Ectodermal cell (in vitro differentiated cells): ENCODE results near the gene LRRFIP2.
"Not testable (repeated sequence)": the region's sequence is repeated elsewhere in the genome, so short reads cannot be mapped to it uniquely, and the experiment has no call there.

ENCODE experiments used
- H3K27ac ChIP-seq: 2 replicates; pipeline ENCODE4 v1.7.0; 2013; ENCODE audit warnings: mild to moderate bottlenecking, low read depth, low read length; ENCODE audit not compliant: insufficient read depth, poor library complexity, severe bottlenecking
- H3K27me3 ChIP-seq: 2 replicates; pipeline ENCODE4 v1.7.0; 2013; ENCODE audit warnings: mild to moderate bottlenecking, low read length; ENCODE audit not compliant: insufficient read depth, control insufficient read depth, poor library complexity, severe bottlenecking
- H3K36me3 ChIP-seq: one replicate; pipeline ENCODE4 v1.7.0; 2013; ENCODE audit warnings: low read length; ENCODE audit not compliant: control insufficient read depth, insufficient read depth
- H3K4me1 ChIP-seq: one replicate; pipeline ENCODE4 v1.7.0; 2013; ENCODE audit warnings: low read length; ENCODE audit not compliant: control insufficient read depth, insufficient read depth
- H3K4me3 ChIP-seq: 2 replicates; pipeline ENCODE4 v1.7.0; 2013; ENCODE audit warnings: low read depth, low read length, control low read depth; ENCODE audit not compliant: insufficient read depth
- H3K9me3 ChIP-seq: 2 replicates; pipeline ENCODE4 v1.7.0; 2013; ENCODE audit warnings: mild to moderate bottlenecking, low read length, moderate library complexity; ENCODE audit not compliant: control insufficient read depth
- WGBS, 2 experiments: methylation state at CpG; one replicate each; pipeline ENCODE4 v1.1.7; 2013; ENCODE audit warnings: missing lambda C conversion rate in 2 of 2; 5-methylcytosine and 5-hydroxymethylcytosine counted together

The LRRFIP2 gene

DNA sequence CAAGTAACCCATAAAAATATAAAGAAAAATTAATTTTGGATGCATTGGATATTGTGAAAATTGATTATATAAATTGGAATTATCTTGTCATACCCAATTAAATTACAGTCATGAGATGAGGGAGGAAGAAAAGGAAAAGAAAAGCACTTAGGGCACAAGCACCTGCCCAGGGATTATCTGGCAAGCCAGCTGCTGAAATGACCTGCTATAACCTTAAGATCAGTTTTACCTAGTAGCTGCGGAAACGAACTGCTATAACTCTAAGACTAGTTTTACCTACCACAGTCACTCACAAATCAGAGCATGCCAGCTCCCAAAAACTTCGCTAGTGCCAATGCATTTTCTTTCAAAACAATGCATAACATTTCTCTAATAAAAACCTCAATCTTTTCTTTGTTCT is 26.2 kb downstream of the LRRFIP2 start:
- 92 to 93% methylated on average over 3 of the region's 3 CpGs for WGBS, 2 experiments
- Histone ChIP-seq H3K4me3 (no peak overlapping the region), H3K27ac (no peak overlapping the region), H3K36me3 (peaks cover 3% of the 10 kb centered on the region), H3K9me3 (no peaks in the 10 kb centered on the region), H3K4me1 (no peaks in the 10 kb centered on the region), H3K27me3 (no peaks in the 10 kb centered on the region)

DNA sequence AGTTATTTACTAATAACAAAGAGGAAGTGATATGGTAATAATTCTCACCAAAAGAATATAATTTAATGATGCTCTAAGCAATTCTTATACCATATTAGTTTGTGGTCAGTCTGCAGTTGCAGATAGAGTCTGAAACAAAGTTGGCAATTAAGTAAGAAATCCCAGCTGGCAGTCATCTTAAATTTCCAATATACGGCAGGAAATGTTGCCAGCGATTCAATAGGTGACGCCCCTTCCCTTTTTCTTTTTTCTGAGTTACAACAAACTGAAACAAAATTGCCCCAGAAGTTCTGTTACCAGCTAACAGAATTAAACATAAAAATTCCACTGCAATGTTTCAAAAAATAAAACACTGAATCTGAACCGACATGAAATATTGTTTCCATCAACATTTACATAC is 26.7 kb downstream of the LRRFIP2 start:
- 95% methylated on average over 4 of the region's 4 CpGs for WGBS, 2 experiments
- Histone ChIP-seq H3K27ac (no peak overlapping the region), H3K36me3 (peaks cover 5% of the 10 kb centered on the region), H3K4me1 (no peaks in the 10 kb centered on the region), H3K27me3 (no peaks in the 10 kb centered on the region), H3K9me3 (no peaks in the 10 kb centered on the region), H3K4me3 (no peak overlapping the region)

DNA sequence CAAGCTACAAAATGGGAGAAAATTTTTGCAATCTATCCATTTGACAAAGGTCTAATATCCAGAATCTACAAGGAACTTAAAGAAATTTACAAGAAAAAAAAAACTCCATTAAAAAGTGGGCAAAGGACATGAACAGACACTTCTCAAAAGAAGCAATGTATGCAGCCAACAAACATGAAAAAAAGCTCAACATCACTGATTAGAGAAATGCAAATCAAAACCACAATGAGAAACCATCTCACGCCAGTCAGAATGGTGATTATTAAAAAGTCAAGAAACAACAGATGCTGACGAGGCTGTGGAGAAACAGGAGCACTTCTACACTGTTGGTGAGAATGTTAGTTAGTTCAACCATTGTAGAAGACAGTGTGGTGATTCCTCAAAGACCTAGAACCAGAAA is 27.5 kb downstream of the LRRFIP2 start:
- not testable (repeated sequence) for H3K36me3 ChIP-seq, H3K27me3 ChIP-seq, H3K27ac ChIP-seq, H3K9me3 ChIP-seq, H3K4me1 ChIP-seq, H3K4me3 ChIP-seq
- 88 to 98% methylated on average over 2 of the region's 2 CpGs for WGBS, 2 experiments

DNA sequence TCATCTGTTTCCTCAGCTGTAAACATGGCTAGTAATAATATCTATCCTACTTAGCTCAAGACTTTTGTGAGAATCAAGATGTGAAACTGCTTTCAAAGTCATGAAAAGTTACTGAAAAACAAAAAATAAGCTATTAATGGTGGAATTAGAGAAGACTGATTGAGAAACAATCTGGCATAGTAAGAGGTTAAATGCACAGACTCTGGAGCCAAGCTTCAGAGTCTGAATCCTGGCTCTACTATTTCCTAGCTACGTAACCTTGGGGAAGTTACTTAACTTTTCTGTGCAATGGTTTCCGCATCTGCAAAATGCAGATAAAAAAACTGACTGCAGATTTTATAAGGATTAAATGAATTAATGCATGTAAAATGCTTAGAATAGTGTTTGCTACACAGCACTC is 28.8 kb downstream of the LRRFIP2 start:
- Histone ChIP-seq H3K27me3 (no peaks in the 10 kb centered on the region), H3K27ac (no peak overlapping the region), H3K36me3 (peaks cover 5% of the 10 kb centered on the region), H3K4me1 (no peaks in the 10 kb centered on the region), H3K4me3 (no peak overlapping the region), H3K9me3 (no peaks in the 10 kb centered on the region)
- WGBS, 2 experiments = 48 to 50% methylated on average over 2 of the region's 2 CpGs

DNA sequence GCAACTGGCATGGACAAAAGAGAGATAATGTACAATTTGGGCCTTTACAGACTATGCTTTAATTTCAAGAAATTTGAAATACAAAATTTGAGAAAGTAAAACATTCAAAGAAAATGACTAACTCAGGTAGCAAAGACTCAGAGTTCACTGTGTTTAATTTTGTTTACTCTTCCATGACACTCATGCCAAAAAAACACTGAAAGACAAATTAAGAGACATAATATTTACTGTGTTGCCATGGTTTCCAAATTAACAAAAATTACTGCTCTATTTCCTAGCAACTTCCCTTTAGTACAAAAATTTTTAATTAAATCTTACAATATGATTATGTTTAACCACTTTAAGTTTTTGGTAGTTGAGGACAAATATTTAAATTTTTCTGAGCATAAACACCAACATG is 29.6 kb downstream of the LRRFIP2 start:
- Histone ChIP-seq H3K36me3 (peaks cover 5% of the 10 kb centered on the region), H3K9me3 (no peaks in the 10 kb centered on the region), H3K27ac (no peak overlapping the region), H3K4me1 (no peaks in the 10 kb centered on the region), H3K4me3 (no peak overlapping the region), H3K27me3 (no peaks in the 10 kb centered on the region)

DNA sequence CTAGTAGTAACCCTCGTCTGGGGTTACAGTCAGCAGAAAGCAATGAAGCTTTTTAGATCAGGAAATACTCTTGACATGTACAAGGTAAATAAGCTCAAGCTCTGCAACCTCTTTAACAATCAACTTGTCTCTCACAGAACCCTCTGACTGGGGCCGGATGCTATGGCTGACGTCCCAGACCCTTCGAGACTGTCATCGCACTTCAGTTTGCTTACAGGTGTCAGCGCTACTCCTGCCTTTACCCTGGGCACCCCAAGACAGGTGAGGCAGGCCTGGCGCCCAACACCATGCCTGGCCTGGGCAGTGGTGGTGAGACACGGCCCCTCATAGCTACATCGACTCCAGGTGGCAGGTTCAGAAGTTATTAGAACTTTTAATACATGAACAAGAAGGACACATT is 30.6 kb downstream of the LRRFIP2 start:
- 92 to 96% methylated on average over 9 of the region's 9 CpGs for WGBS, 2 experiments
- no peak overlapping the region for H3K27ac ChIP-seq
- no peaks in the 10 kb centered on the region for H3K4me1 ChIP-seq
- H3K36me3 ChIP-seq = peaks cover 5% of the 10 kb centered on the region
- H3K9me3 ChIP-seq = no peaks in the 10 kb centered on the region
- no peak overlapping the region for H3K4me3 ChIP-seq
- H3K27me3 ChIP-seq = no peaks in the 10 kb centered on the region

DNA sequence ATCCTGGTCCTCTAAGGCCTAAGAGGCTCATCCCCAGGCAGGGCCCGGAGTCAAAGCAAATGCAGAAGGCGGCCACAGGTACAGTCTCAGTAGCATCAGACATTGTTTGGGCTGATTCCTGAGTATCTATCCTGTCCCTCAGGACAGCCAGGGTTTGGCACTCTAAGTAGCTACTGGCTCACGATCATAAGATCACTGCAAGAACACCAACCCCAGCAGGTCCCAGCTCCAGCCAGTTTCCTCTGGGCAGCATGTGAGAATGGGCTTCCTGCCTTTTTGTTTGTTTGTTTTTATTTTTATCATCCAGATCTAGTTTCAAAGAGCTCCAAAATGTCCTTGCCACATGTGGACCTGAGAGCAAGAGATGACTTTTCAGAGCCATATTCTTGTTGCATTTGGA is 32.7 kb downstream of the LRRFIP2 start:
- no peak overlapping the region for H3K27ac ChIP-seq
- 94 to 96% methylated on average over 3 of the region's 3 CpGs for WGBS, 2 experiments
- no peaks in the 10 kb centered on the region for H3K9me3 ChIP-seq
- H3K36me3 ChIP-seq = peaks cover 5% of the 10 kb centered on the region
- no peaks in the 10 kb centered on the region for H3K27me3 ChIP-seq
- no peaks in the 10 kb centered on the region for H3K4me1 ChIP-seq
- no peak overlapping the region for H3K4me3 ChIP-seq

DNA sequence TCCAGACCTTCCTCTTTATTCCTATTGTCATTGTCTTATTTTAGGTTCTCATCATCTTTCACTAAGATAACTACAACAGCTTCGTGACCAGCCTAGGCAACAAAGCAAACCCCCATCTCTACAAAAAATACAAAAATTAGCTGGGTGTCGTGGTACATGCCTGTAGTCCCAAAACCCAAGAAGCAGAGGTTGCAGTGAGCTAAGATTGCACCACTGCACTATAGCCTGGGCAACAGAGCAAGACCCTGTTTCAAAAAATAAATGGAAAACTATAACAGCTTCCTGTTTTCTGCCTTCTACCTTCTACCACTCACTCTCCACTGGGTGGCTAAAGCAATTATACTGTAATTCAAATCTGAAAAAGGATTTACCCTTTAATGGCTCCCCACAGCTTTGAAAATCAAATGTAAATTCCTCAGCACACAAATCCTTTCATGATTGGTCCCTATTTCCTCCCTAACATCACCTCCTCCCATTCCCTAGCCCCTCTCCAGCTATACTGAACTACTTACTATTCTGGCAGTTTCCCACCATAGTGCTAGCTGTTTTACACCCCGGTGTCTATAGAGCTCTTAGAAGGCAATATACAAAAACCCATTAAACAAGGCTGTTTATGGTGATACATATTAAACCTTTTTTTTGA is 33.4 kb downstream of the LRRFIP2 start:
- H3K4me1 ChIP-seq = no peaks in the 10 kb centered on the region
- H3K36me3 ChIP-seq = peaks cover 5% of the 10 kb centered on the region
- no peak overlapping the region for H3K27ac ChIP-seq
- 92 to 94% methylated on average over 3 of the region's 3 CpGs for WGBS, 2 experiments
- no peaks in the 10 kb centered on the region for H3K9me3 ChIP-seq
- H3K4me3 ChIP-seq = no peak overlapping the region
- no peaks in the 10 kb centered on the region for H3K27me3 ChIP-seq

DNA sequence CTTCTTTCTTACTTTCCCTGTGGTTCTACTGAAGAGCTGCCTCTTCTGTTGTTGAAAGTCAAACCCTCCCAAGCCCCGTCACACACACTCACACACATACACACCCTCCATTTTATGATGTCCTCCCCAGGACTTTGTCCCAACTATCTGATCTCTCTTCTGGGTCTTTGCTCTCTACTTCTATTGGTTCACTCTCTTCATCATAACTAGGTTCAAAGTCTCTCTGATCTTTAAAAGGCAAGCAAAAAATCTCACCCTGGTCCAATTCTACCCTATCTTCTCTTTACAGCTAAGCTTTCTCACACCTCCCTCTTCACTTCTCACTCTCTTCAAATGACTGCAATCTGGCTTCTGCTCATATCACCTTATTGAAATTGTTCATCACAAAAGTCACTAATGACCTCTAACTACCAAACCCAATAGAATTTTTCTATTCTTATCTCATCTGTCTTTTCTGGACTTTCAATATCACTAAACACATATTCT is 34.8 kb downstream of the LRRFIP2 start:
- no peaks in the 10 kb centered on the region for H3K4me1 ChIP-seq
- H3K9me3 ChIP-seq = no peaks in the 10 kb centered on the region
- no peaks in the 10 kb centered on the region for H3K27me3 ChIP-seq
- H3K27ac ChIP-seq = no peak overlapping the region
- H3K36me3 ChIP-seq = peaks cover 5% of the 10 kb centered on the region
- 88 to 95% methylated on average over 1 of the region's 1 CpG for WGBS, 2 experiments
- H3K4me3 ChIP-seq = no peak overlapping the region

DNA sequence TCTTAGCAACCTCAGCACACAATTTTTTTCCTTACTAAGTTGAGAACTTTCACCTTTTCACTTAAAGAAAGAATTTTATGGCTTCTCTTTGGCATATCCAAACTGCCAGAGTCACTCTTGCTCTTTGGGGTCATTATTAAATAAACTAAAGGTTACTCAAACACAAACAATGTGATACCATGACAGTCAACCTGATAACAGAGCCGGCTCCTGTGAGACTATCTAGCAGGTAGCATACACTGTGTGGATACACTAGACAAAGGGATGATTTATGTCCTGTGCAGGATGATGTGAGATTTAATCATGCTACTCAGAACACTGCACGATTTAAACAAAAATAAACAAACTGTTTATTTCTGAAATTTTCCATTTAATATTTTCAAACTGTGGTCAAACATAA is 35.6 kb downstream of the LRRFIP2 start:
- Histone ChIP-seq H3K9me3 (no peaks in the 10 kb centered on the region), H3K4me1 (no peaks in the 10 kb centered on the region), H3K36me3 (peaks cover 5% of the 10 kb centered on the region), H3K27me3 (no peaks in the 10 kb centered on the region), H3K27ac (no peak overlapping the region), H3K4me3 (no peak overlapping the region)
- WGBS, 2 experiments = 97 to 100% methylated on average over 2 of the region's 2 CpGs

DNA sequence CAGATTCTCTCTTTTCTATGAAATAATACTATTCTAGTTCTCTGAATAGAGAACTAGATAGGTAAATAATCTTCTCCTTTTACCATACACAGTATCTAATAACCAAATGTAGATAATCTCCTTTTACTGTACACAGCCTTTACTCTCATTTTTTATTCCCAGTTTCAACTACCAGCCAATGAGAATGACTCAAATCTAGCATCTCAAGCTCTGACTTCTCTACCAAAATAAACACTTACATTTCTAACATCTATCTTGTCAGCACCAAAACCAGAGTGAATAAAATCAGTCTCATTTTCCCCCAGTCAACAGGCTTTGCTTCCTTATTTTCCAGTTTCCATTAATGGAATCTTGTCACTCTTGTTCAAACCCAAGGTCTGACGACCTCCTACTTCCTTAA is 36.9 kb downstream of the LRRFIP2 start:
- WGBS, 2 experiments = 79 to 87% methylated on average over 1 of the region's 1 CpG
- Histone ChIP-seq H3K27me3 (no peaks in the 10 kb centered on the region), H3K36me3 (no peaks in the 10 kb centered on the region), H3K9me3 (no peaks in the 10 kb centered on the region), H3K4me1 (no peaks in the 10 kb centered on the region), H3K27ac (no peak overlapping the region), H3K4me3 (no peak overlapping the region)
